ENCODE measurements around the gene PKD1L1.

PKD1L1 gene

GRCh38 chr7:47875998-47876744 is 72.1 kb downstream of the PKD1L1 start:
- DNase-seq (ENCODE audit: low read depth in 2 of 3, low spot score in 1 of 3) = no peak

GRCh38 chr7:47875406-47875805 is 72.9 kb downstream of the PKD1L1 start:
- no peak for DNase-seq (ENCODE audit: low read depth in 2 of 3, low spot score in 1 of 3)

- no peak for DNase-seq (ENCODE audit: low read depth in 2 of 3, low spot score in 1 of 3)
These were observed 74.5 kb downstream of the PKD1L1 start for GRCh38 chr7:47873762-47874161.

GRCh38 chr7:47867286-47867685 is 81.0 kb downstream of the PKD1L1 start:
- no peak for DNase-seq (ENCODE audit: low read depth in 2 of 3, low spot score in 1 of 3)

- DNase-seq (ENCODE audit: low read depth in 2 of 3, low spot score in 1 of 3) = no peak
These were observed 82.1 kb downstream of the PKD1L1 start for GRCh38 chr7:47866120-47866519.

- no peak for DNase-seq (ENCODE audit: low read depth in 2 of 3, low spot score in 1 of 3)
These were observed 95.7 kb downstream of the PKD1L1 start for GRCh38 chr7:47852330-47853245.

- DNase-seq (ENCODE audit: low read depth in 2 of 3, low spot score in 1 of 3) = no peak
These were observed 101.1 kb downstream of the PKD1L1 start for GRCh38 chr7:47847207-47847606.

GRCh38 chr7:47846138-47846836 is 102.0 kb downstream of the PKD1L1 start:
- no peak for DNase-seq (ENCODE audit: low read depth in 2 of 3, low spot score in 1 of 3)

GRCh38 chr7:47844311-47844710 is 104.0 kb downstream of the PKD1L1 start:
- DNase-seq (ENCODE audit: low read depth in 2 of 3, low spot score in 1 of 3) = no peak

GRCh38 chr7:47843291-47843690 is 105.0 kb downstream of the PKD1L1 start:
- DNase-seq (ENCODE audit: low read depth in 2 of 3, low spot score in 1 of 3) = no peak

GRCh38 chr7:47839381-47839780 is 108.9 kb downstream of the PKD1L1 start:
- no peak for DNase-seq (ENCODE audit: low read depth in 2 of 3, low spot score in 1 of 3)

- DNase-seq (ENCODE audit: low read depth in 2 of 3, low spot score in 1 of 3) = no peak
These were observed 110.4 kb downstream of the PKD1L1 start for GRCh38 chr7:47837826-47838225.

GRCh38 chr7:47836503-47837202 is 111.6 kb downstream of the PKD1L1 start:
- DNase-seq (ENCODE audit: low read depth in 2 of 3, low spot score in 1 of 3) = no peak

GRCh38 chr7:47836080-47836479 is 112.2 kb downstream of the PKD1L1 start:
- DNase-seq (ENCODE audit: low read depth in 2 of 3, low spot score in 1 of 3) = no peak

- no peak for DNase-seq (ENCODE audit: low read depth in 2 of 3, low spot score in 1 of 3)
These were observed 115.1 kb downstream of the PKD1L1 start for GRCh38 chr7:47833211-47833610.

- DNase-seq (ENCODE audit: low read depth in 2 of 3, low spot score in 1 of 3) = no peak
These were observed 116.1 kb downstream of the PKD1L1 start for GRCh38 chr7:47832105-47832715.

GRCh38 chr7:47830015-47830414 is 118.3 kb downstream of the PKD1L1 start:
- no peak for DNase-seq (ENCODE audit: low read depth in 2 of 3, low spot score in 1 of 3)

GRCh38 chr7:47827871-47828270 is 120.4 kb downstream of the PKD1L1 start:
- DNase-seq (ENCODE audit: low read depth in 2 of 3, low spot score in 1 of 3) = no peak

- DNase-seq (ENCODE audit: low read depth in 2 of 3, low spot score in 1 of 3) = no peak
These were observed 120.9 kb downstream of the PKD1L1 start for GRCh38 chr7:47827351-47827756.

- DNase-seq (ENCODE audit: low read depth in 2 of 3, low spot score in 1 of 3) = no peak
These were observed 121.5 kb downstream of the PKD1L1 start for GRCh38 chr7:47826754-47827153.

GRCh38 chr7:47819607-47819920 is 128.7 kb downstream of the PKD1L1 start:
- no peak for DNase-seq (ENCODE audit: low read depth in 2 of 3, low spot score in 1 of 3)

Data from stimulated activated CD4-positive, alpha-beta T cell treated with anti-CD3 and anti-CD28 coated beads, Interleukin-12 subunit alpha, Interleukin-12 subunit beta, amount 100 ng/mL, for 48 hours (primary cell).